ENCODE measurements around the gene RMC1.

DNA sequence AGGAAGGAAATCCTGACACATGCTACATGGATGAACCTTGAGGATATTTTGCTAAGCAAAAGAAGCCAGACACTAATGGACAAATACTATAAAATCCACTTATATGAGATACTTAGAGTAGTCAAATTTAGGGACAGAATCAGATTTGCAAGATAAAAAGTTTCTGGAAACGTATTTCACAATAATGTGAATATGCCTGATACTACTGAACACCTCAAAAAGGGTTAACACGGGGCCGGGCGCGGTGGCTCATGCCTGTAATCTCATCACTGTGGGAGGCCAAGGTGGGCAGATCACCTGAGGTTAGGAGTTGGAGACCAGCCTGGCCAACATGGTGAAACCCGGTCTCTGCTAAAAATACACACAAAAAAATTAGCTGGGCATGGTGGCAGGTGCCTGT lies 1.7 kb upstream of the RMC1 start:
- TF ChIP-seq TAF1 (IDR thresholded peaks at IDR 0.05; ENCODE audit: borderline replicate concordance, insufficient read depth, low read length) (no peak), POLR2AphosphoS5 (IDR thresholded peaks at IDR 0.05; ENCODE audit: low read depth, low read length) (no peak), FOXP2 (optimal IDR thresholded peaks at IDR 0.05; ENCODE audit: borderline replicate concordance, extremely low read depth, extremely low read length, insufficient read depth) (no peak)
- TF ChIP-seq, protein P1, sequence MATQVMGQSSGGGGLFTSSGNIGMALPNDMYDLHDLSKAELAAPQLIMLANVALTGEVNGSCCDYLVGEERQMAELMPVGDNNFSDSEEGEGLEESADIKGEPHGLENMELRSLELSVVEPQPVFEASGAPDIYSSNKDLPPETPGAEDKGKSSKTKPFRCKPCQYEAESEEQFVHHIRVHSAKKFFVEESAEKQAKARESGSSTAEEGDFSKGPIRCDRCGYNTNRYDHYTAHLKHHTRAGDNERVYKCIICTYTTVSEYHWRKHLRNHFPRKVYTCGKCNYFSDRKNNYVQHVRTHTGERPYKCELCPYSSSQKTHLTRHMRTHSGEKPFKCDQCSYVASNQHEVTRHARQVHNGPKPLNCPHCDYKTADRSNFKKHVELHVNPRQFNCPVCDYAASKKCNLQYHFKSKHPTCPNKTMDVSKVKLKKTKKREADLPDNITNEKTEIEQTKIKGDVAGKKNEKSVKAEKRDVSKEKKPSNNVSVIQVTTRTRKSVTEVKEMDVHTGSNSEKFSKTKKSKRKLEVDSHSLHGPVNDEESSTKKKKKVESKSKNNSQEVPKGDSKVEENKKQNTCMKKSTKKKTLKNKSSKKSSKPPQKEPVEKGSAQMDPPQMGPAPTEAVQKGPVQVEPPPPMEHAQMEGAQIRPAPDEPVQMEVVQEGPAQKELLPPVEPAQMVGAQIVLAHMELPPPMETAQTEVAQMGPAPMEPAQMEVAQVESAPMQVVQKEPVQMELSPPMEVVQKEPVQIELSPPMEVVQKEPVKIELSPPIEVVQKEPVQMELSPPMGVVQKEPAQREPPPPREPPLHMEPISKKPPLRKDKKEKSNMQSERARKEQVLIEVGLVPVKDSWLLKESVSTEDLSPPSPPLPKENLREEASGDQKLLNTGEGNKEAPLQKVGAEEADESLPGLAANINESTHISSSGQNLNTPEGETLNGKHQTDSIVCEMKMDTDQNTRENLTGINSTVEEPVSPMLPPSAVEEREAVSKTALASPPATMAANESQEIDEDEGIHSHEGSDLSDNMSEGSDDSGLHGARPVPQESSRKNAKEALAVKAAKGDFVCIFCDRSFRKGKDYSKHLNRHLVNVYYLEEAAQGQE (IDR thresholded peaks at IDR 0.05; ENCODE audit: insufficient read depth in 1 of 2, low read depth in 2 of 2, low read length in 2 of 2) = no peak
